Measurements from ENCODE around the gene USH1G.

The USH1G gene

GRCh38 chr17:74945543-74945942, 22.5 kb upstream of the USH1G start:
- TF ChIP-seq MAX (IDR thresholded peaks at IDR 0.05; ENCODE audit: low read depth, low read length) (no peak), MYC (IDR thresholded peaks at IDR 0.05; ENCODE audit: low read depth, low read length) (no peak), POLR2A (IDR thresholded peaks at IDR 0.05; ENCODE audit: extremely low read depth, insufficient read length) (no peak), CTCF (IDR thresholded peaks at IDR 0.05; ENCODE audit: low read depth, low read length) (no peak)

GRCh38 chr17:74943808-74944522, 20.9 kb upstream of the USH1G start:
- no peak overlapping the region for H3K4me3 ChIP-seq (ENCODE audit: low read depth, low read length)
- no peak for DNase-seq (ENCODE audit: low read depth)
- TF ChIP-seq MAX (IDR thresholded peaks at IDR 0.05; ENCODE audit: low read depth, low read length) (no peak), CTCF (IDR thresholded peaks at IDR 0.05; ENCODE audit: low read depth, low read length) (no peak), POLR2A (IDR thresholded peaks at IDR 0.05; ENCODE audit: extremely low read depth, insufficient read length) (no peak), MYC (IDR thresholded peaks at IDR 0.05; ENCODE audit: low read depth, low read length) (no peak)

More at GRCh38 chr17:74945543-74945942, 22.5 kb upstream of the USH1G start:
- no peak overlapping the region for H3K4me3 ChIP-seq (ENCODE audit: low read depth, low read length)
- no peak for DNase-seq (ENCODE audit: low read depth)

- no peak for DNase-seq (ENCODE audit: low read depth)
- H3K4me3 ChIP-seq (ENCODE audit: low read depth, low read length), result no peak overlapping the region
- TF ChIP-seq MAX (IDR thresholded peaks at IDR 0.05; ENCODE audit: low read depth, low read length) (no peak), CTCF (IDR thresholded peaks at IDR 0.05; ENCODE audit: low read depth, low read length) (no peak), POLR2A (IDR thresholded peaks at IDR 0.05; ENCODE audit: extremely low read depth, insufficient read length) (no peak), MYC (IDR thresholded peaks at IDR 0.05; ENCODE audit: low read depth, low read length) (no peak)
Observed at GRCh38 chr17:74941128-74941725, 18.2 kb upstream of the USH1G start.

- DNase-seq (ENCODE audit: low read depth), result no peak
- H3K4me3 ChIP-seq (ENCODE audit: low read depth, low read length), result no peak overlapping the region
- no peak for TF ChIP-seq CTCF (IDR thresholded peaks at IDR 0.05; ENCODE audit: low read depth, low read length)
- no peak for TF ChIP-seq MYC (IDR thresholded peaks at IDR 0.05; ENCODE audit: low read depth, low read length)
- no peak for TF ChIP-seq MAX (IDR thresholded peaks at IDR 0.05; ENCODE audit: low read depth, low read length)
- TF ChIP-seq POLR2A (IDR thresholded peaks at IDR 0.05; ENCODE audit: extremely low read depth, insufficient read length), result no peak
Observed at GRCh38 chr17:74939534-74939933, 16.5 kb upstream of the USH1G start.

- DNase-seq (ENCODE audit: low read depth), result no peak
- H3K4me3 ChIP-seq (ENCODE audit: low read depth, low read length), result no peak overlapping the region
- TF ChIP-seq MAX (IDR thresholded peaks at IDR 0.05; ENCODE audit: low read depth, low read length) (no peak), CTCF (IDR thresholded peaks at IDR 0.05; ENCODE audit: low read depth, low read length) (no peak), POLR2A (IDR thresholded peaks at IDR 0.05; ENCODE audit: extremely low read depth, insufficient read length) (no peak), MYC (IDR thresholded peaks at IDR 0.05; ENCODE audit: low read depth, low read length) (no peak)
Observed at GRCh38 chr17:74938194-74938950, 15.3 kb upstream of the USH1G start.
